Right renal cortex interstitium (tissue), 3 donors: ENCODE measurements around the gene LPCAT3. TPM values are rescaled to one million over a fixed set of nuclear protein-coding genes. Genes with fewer than 3 reads are reported as not detected.

ENCODE experiments used
- DNase-seq, 3 donors: peaks; one replicate each; pipeline ENCODE4 v3.0.0-alpha.2; 2013; ENCODE audit warnings: low read depth in 3 of 3, low spot score in 2 of 3
- polyA plus RNA-seq, 3 donors: library from polyadenylated mRNA; unstranded; fragments of 120-200 nt; gene quantifications; one replicate each; pipeline ENCODE4 v1.2.1, GENCODE V29; 2013; ENCODE audit not compliant: insufficient read length in 3 of 3

LPCAT3 gene
- polyA plus RNA-seq, 3 donors: 61.5 to 68.3 (median 65.3) TPM

DNA sequence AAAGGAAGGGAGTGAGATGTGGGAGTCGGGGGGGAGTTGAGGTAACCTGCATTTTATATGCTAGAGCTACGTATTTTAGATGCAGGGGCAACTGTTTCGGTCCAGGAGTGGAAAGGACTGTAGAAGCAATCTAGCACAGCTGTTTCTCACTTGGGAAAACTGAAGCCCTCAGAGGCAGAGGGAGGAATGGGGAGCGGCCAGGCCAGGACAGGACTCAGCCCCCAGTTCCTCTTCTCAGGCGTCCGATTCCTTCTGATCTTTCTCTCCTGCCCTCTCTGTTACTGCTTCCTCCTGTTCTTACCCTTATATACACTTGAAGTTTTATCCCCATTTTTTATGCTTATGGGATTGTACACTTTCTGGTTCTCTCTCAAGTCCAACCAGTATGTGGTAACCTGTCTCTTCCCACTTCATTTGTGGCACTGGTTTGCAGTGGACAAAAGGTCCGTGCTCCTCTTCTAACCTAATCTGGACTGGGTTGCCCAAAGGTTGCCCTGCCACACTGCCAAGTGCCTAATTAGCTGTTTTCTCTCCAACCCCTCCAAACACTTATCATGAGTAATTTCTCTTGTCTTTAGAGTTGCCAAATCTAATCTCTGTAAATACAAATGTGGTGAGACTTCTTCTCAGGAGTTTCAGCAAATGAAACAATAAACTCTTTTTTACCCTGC lies 16.2 kb downstream of the LPCAT3 start:
- no peak for DNase-seq

- DNase-seq: no peak
These were observed 19.4 kb downstream of the LPCAT3 start for GRCh38 chr12:6998715-6999451.

- DNase-seq: no peak
These were observed 22.2 kb downstream of the LPCAT3 start for GRCh38 chr12:6996040-6996441.

- no peak for DNase-seq
These were observed 30.2 kb downstream of the LPCAT3 start for GRCh38 chr12:6987956-6988553.

DNA sequence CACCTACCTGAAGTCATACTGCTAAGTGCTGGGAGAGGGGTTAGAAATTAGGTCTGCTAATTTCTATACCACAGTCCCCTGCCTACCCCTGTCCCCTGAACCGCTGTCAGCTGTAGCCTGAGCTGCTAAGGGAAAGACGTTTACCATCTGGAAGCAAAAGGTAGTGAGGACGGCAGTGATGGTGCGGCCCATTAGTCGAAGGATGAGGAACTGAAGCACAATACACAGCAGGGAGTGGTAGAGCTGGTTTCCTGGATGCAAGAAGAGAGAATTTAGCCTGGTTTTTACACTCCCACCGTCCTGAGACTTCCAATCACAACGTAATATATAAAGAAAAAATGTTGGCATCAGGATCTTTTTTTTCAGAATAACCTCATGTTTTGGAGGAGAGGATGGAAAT lies 35.7 kb downstream of the LPCAT3 start:
- DNase-seq: no peak

DNA sequence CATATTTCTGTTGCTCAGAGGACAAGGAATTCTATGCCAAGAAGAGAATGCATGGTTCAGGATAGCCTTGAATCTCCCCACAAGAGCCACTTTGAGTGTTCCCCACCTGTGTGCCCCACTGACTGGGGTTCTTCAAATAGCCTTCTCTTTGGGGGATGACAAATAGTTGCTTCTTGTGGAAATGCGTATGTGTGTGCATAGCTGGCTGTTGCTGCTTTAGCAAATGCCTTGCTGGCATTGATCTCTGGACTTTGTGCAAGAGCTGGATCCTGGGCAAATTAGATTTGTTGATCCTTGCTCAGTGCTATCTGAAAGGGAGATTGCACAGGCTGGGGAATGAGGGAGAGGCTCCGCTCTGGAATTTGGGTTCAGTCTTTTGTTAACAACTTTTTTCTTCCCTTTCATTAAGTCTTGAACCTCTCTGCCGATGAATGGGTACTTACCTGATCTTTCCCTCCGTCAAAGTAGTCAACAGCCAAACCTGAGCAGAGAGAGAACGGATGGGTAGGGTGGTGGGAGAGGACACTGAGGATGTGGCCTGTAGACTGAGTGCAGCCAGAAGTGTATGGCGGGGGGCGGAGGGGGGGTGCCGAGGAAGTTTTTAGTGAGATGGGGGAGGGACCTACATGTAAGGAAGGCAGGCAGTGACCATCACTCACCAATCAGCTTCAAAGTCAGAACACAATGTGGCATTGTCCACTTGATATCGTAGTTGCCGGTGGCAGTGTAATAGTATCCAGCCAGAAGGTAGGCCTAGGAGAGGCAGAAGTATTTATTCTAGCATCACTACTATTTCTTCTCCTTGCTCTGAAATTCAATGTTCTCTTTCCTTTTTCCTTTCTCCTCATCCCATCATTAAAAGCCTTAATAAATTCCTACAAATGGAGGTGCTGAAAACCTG lies 36.9 kb downstream of the LPCAT3 start:
- DNase-seq: no peak

- DNase-seq: no peak
These were observed 37.5 kb downstream of the LPCAT3 start for GRCh38 chr12:6980740-6981139.

GRCh38 chr12:6980075-6980474 lies 38.2 kb downstream of the LPCAT3 start:
- DNase-seq: no peak

GRCh38 chr12:6979453-6979852 lies 38.8 kb downstream of the LPCAT3 start:
- no peak for DNase-seq

- DNase-seq: no peak
These were observed 39.3 kb downstream of the LPCAT3 start for GRCh38 chr12:6979021-6979420.

- DNase-seq: no peak
These were observed 39.7 kb downstream of the LPCAT3 start for GRCh38 chr12:6978611-6979011.

- DNase-seq: no peak
These were observed 40.1 kb downstream of the LPCAT3 start for GRCh38 chr12:6978188-6978587.

DNA sequence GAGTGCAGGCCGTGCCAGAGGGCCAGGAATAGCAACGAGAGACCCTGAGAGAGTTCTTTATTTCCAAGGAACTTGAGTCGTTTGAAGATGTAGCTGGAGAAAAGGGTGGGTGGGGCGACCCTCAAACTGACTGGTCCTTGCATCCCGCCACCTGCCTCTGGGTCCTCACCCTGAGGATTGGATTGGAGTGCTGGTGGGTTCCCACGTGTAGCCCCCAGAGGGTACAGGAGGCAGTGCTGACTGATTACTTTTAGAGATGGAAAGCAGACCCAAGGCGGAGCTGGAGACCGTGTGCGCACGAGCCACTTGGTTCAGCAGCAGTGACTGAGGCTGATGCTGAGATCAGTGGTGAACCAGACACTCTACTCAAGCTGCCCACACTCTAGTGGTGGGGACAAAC lies 40.6 kb downstream of the LPCAT3 start:
- no peak for DNase-seq

- DNase-seq: no peak
These were observed 42.8 kb downstream of the LPCAT3 start for GRCh38 chr12:6975297-6976032.

GRCh38 chr12:6974180-6974579 lies 44.1 kb downstream of the LPCAT3 start:
- DNase-seq: no peak

DNA sequence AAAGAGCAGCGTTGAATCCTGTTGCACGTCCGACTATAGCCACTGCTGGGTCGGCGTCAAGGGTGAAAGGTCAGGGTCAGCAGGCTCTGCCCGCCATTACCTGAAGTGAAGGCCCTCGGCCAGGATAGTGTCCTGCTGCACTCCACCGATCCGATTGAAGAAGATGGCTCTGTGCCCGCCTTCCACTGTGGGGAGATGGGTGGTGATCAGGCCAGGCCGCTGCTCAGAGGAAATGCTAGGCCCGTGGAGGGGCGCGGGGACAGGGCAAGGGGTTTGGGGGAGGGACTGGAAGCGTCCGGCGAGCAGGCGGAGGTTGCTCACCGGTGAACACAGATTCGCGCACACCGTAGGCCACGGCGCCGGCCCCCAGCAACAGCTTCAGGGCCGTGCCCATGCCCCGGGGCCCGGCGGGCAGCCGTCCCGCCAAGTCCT lies 48.2 kb downstream of the LPCAT3 start:
- no peak for DNase-seq

GRCh38 chr12:6968426-6968825 lies 49.9 kb downstream of the LPCAT3 start:
- DNase-seq: no peak

DNA sequence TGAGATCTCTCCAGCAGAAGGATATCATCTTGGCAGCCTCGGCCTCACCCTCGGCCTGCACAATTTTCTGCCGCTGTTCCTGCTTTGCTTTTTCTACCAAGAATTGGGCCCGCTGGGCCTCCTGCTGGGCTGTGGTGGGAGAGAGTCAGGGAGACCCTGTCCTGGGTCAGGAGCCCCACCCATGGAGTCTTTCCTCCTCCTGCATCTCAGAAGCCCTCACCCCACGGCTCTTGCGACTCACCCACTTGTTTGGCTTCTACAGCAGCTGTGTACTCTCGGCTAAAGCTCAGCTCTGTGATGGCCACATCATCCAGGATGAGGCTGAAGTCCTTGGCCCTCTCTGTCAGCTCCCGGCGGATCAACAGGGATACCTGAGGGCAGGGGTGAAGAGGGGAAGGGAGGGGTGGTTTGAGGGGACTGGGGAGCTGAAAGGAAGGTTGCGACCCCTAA lies 50.6 kb downstream of the LPCAT3 start:
- no peak for DNase-seq

GRCh38 chr12:6966351-6966750 lies 51.9 kb downstream of the LPCAT3 start:
- no peak for DNase-seq

GRCh38 chr12:6965714-6966113 lies 52.6 kb downstream of the LPCAT3 start:
- DNase-seq: no peak
